Kidney (tissue), 14 donors: ENCODE measurements around the gene MYL5. TPM values are rescaled to one million over a fixed set of nuclear protein-coding genes. Genes with fewer than 3 reads are reported as not detected.
A peak's percentile ranks its signal among the peaks of the same experiment; 100 is the strongest.

Experiments used
- DNase-seq, 5 donors: peaks; one replicate each; pipeline ENCODE4 v3.0.0-alpha.2; 2013 to 2020
- FAIRE-seq: peaks from 2 replicates; lab custom pipeline; 2012; peaks lifted over from hg19 to GRCh38; lab: Jason Lieb, UNC
- H3K27ac ChIP-seq, 2 donors: one replicate each; pipeline ENCODE4 v1.7.0; 2013; ENCODE audit warnings: low read depth in 2 of 2, low read length in 2 of 2, inconsistent platforms in 1 of 2
- H3K27me3 ChIP-seq: one replicate; pipeline ENCODE4 v1.7.1; 2013; ENCODE audit warnings: low read length, inconsistent platforms; ENCODE audit not compliant: control insufficient read depth, insufficient read depth
- H3K36me3 ChIP-seq, 3 donors: one replicate each; pipeline versions ENCODE4 v1.7.0 to v1.7.1; 2013; ENCODE audit warnings: low read length in 3 of 3, control low read depth in 1 of 3, inconsistent platforms in 1 of 3; ENCODE audit not compliant: insufficient read depth in 3 of 3, control insufficient read depth in 2 of 3
- H3K4me1 ChIP-seq, 3 donors: one replicate each; pipeline versions ENCODE4 v1.7.0 to v1.7.1; 2013; ENCODE audit warnings: low read length in 3 of 3, inconsistent platforms in 1 of 3, low read depth in 1 of 3; ENCODE audit not compliant: control insufficient read depth in 2 of 3, insufficient read depth in 2 of 3
- H3K4me3 ChIP-seq, 3 donors: one replicate each; pipeline versions ENCODE4 v1.7.0 to v1.8.1; 2013; ENCODE audit warnings: low read length in 3 of 3, control low read depth in 1 of 3, inconsistent platforms in 1 of 3
- H3K9ac ChIP-seq, 3 donors: one replicate each; pipeline versions ENCODE4 v1.7.0 to v1.7.1; 2013; ENCODE audit warnings: low read length in 3 of 3, control low read depth in 1 of 3, inconsistent platforms in 1 of 3
- H3K9me3 ChIP-seq, 3 donors: one replicate each; pipeline versions ENCODE4 v1.7.0 to v1.7.1; 2013; ENCODE audit warnings: low read length in 3 of 3, control low read depth in 1 of 3, inconsistent platforms in 1 of 3; ENCODE audit not compliant: control insufficient read depth in 2 of 3, insufficient read depth in 1 of 3
- CTCF ChIP-seq: IDR thresholded peaks from 3 replicates; pipeline ENCODE4 v1.5.1; 2012; ENCODE audit warnings: mild to moderate bottlenecking, moderate library complexity, borderline replicate concordance; ENCODE audit not compliant: insufficient read depth; ENCODE audit errors: extremely low read depth
- intact Hi-C: fragments of 100-400 bp; cut with DNase I; formaldehyde crosslinking; loops from one replicate; pipeline ENCODE4 v1.11.1; 2022
- polyA plus RNA-seq: library from polyadenylated mRNA; stranded (reverse); fragments of 350-450 nt; fragmentation: Illumina TruSeq; extraction: RNeasy Lipid Tissue Mini Kit (QIAGEN cat#74804); gene quantifications from one replicate; pipeline ENCODE4 v1.2.3, GENCODE V29; 2014; ENCODE audit warnings: low read depth, low replicate concordance; ENCODE audit not compliant: insufficient read depth
- total RNA-seq: library from RNA; stranded (reverse); fragmentation: NEBNext Ultra II Directional; extraction: Animal tissue kit (Norgen Biotek cat#: 25700); gene quantifications from one replicate; pipeline ENCODE4 v1.2.1, GENCODE V29; 2021
- donor health status: control.
- donor health status: control.
- donor health status: control.
- donor health status: control.
- donor health status: control.
- donor health status: DM: yes; HTN: yes; CAD: no.
- donor health status: Normal renal cell carcinoma (clear cell type).

Gene MYL5
- total and polyA plus RNA-seq, 2 donors from 2014 or later, result 17.9 to 29.6 TPM

- Histone ChIP-seq H3K4me3 (no peak overlapping the region), H3K4me1 (no peaks in the 10 kb centered on the region), H3K27ac (no peak overlapping the region), H3K9me3 (peaks cover 0 to 4% (median 2%) of the 10 kb centered on the region in 3 donors), H3K36me3 (no peaks in the 10 kb centered on the region), H3K9ac (no peak overlapping the region), H3K27me3 (no peaks in the 10 kb centered on the region)
- FAIRE-seq (no peak), DNase-seq (peak in 1 of 5 donors; percentile 52)
- no peak for TF ChIP-seq CTCF
- intact Hi-C loops, result no loop called here
Measured at GRCh38 chr4:630656-631055, 43.7 kb upstream of the MYL5 start.

GRCh38 chr4:632196-632790 is 42.0 kb upstream of the MYL5 start:
- intact Hi-C loops, result no loop called here
- Histone ChIP-seq H3K4me1 (no peaks in the 10 kb centered on the region), H3K27ac (no peak overlapping the region), H3K36me3 (no peaks in the 10 kb centered on the region), H3K9me3 (peaks cover 0 to 4% (median 2%) of the 10 kb centered on the region in 3 donors), H3K4me3 (no peak overlapping the region), H3K27me3 (no peaks in the 10 kb centered on the region), H3K9ac (no peak overlapping the region)
- no peak for TF ChIP-seq CTCF
- DNase-seq (peak in 2 of 5 donors; percentile 12 to 25), FAIRE-seq (no peak)

GRCh38 chr4:632926-633325 is 41.4 kb upstream of the MYL5 start:
- Histone ChIP-seq H3K9me3 (peaks cover 0 to 4% (median 2%) of the 10 kb centered on the region in 3 donors), H3K27ac (no peak overlapping the region), H3K9ac (no peak overlapping the region), H3K4me3 (no peak overlapping the region), H3K27me3 (no peaks in the 10 kb centered on the region), H3K4me1 (no peaks in the 10 kb centered on the region), H3K36me3 (no peaks in the 10 kb centered on the region)
- intact Hi-C loops, result no loop called here
- FAIRE-seq, result no peak
- DNase-seq, result peak in 2 of 5 donors; percentile 17 to 37
- no peak for TF ChIP-seq CTCF

- Histone ChIP-seq H3K4me1 (no peaks in the 10 kb centered on the region), H3K36me3 (no peaks in the 10 kb centered on the region), H3K4me3 (no peak overlapping the region), H3K27me3 (no peaks in the 10 kb centered on the region), H3K9me3 (peaks cover 0 to 4% (median 2%) of the 10 kb centered on the region in 3 donors), H3K27ac (no peak overlapping the region), H3K9ac (no peak overlapping the region)
- DNase-seq, result peak in 1 of 5 donors; percentile 49
- intact Hi-C loops, result no loop called here
- no peak for TF ChIP-seq CTCF
- no peak for FAIRE-seq
Measured at GRCh38 chr4:633406-633805, 40.9 kb upstream of the MYL5 start.
